NT2/D1 (cell line): Measurements from ENCODE around the gene ADK.
"Not testable (repeated sequence)": the region's sequence is repeated elsewhere in the genome, so short reads cannot be mapped to it uniquely, and the experiment has no call there.

Experiments
- DNase-seq: peaks from one replicate; pipeline ENCODE4 v3.0.0-alpha.2; 2011; ENCODE audit warnings: low read depth, low spot score
- H3K27me3 ChIP-seq: 2 replicates; pipeline ENCODE4 v1.6.0; 2011; ENCODE audit warnings: mild to moderate bottlenecking; ENCODE audit not compliant: insufficient read length, insufficient read depth
- H3K36me3 ChIP-seq: 2 replicates; pipeline ENCODE4 v1.6.1; 2011; ENCODE audit warnings: mild to moderate bottlenecking, low read length, mixed read lengths; ENCODE audit not compliant: insufficient read depth, insufficient read length
- H3K4me1 ChIP-seq: 2 replicates; pipeline ENCODE4 v1.5.1; 2011; ENCODE audit not compliant: insufficient read depth, insufficient read length
- H3K4me3 ChIP-seq: 2 replicates; pipeline ENCODE4 v1.5.1; 2011; ENCODE audit warnings: low read depth; ENCODE audit not compliant: insufficient read length
- H3K9ac ChIP-seq: 2 replicates; pipeline ENCODE4 v1.6.0; 2011; ENCODE audit warnings: low read depth; ENCODE audit not compliant: insufficient read length
- H3K9me3 ChIP-seq: 2 replicates; pipeline ENCODE4 v1.5.1; 2011; ENCODE audit warnings: mild to moderate bottlenecking, low read length; ENCODE audit not compliant: insufficient read depth
- SUZ12 ChIP-seq: IDR thresholded peaks from 2 replicates; pipeline ENCODE4 v1.6.1; 2011; ENCODE audit not compliant: insufficient read length, insufficient read depth; ENCODE audit errors: extremely low read depth
- YY1 ChIP-seq: IDR thresholded peaks from 2 replicates; pipeline ENCODE4 v1.6.1; 2011; ENCODE audit not compliant: insufficient read length, insufficient read depth
- ZNF274 ChIP-seq: IDR thresholded peaks from 2 replicates; pipeline ENCODE4 v1.6.1; 2011; ENCODE audit warnings: mild to moderate bottlenecking, low read depth, low read length

The ADK gene

DNA sequence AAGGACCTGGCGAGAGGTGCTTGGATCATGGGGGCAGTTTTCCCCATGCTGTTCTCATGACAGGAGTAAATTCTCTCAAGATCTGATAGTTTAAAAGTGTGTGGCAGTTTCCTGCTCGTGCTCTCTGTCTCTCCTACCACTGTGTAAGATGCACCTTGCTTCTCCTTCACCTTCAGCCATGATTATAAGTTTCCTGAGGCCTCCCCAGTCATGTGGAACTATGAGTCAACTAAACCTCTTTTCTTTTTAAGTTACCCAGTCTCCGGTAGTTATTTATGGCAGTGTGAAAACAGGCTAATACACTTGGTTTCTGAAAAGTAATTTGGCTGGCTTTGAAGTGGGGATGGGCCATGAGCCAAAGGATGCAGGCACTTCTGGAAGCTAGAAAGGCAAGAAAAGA, 407.4 kb downstream of the ADK start:
- H3K27me3 ChIP-seq = no peaks in the 10 kb centered on the region
- H3K4me3 ChIP-seq = no peak overlapping the region
- H3K9ac ChIP-seq = no peak overlapping the region
- no peaks in the 10 kb centered on the region for H3K36me3 ChIP-seq
- H3K4me1 ChIP-seq = no peaks in the 10 kb centered on the region
- no peak for TF ChIP-seq ZNF274
- TF ChIP-seq YY1 = no peak
- no peaks in the 10 kb centered on the region for H3K9me3 ChIP-seq
- no peak for DNase-seq

DNA sequence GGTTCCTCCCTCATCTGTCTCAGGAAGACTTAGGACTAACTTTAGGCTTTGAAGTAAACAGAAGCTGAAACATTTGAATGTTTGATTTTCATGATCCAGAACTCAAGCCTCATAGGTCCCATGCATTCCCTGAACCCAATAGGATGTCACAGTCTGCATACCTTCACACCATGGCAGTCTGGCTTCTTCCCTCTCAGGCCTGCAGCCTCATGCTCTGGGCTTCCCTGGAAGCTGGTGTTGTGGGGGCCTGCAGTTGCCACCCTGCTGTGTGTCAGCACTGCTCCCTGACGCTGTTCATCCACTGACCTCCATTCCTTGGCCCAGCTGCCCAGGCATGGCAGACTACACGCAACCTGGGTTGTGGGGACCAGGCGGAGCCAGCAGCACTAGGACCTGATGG, 407.9 kb downstream of the ADK start:
- no peaks in the 10 kb centered on the region for H3K4me1 ChIP-seq
- H3K9ac ChIP-seq = no peak overlapping the region
- H3K27me3 ChIP-seq = no peaks in the 10 kb centered on the region
- no peak for TF ChIP-seq ZNF274
- no peak for TF ChIP-seq SUZ12
- no peak for TF ChIP-seq YY1
- no peaks in the 10 kb centered on the region for H3K36me3 ChIP-seq
- DNase-seq = no peak
- H3K9me3 ChIP-seq = no peaks in the 10 kb centered on the region
- H3K4me3 ChIP-seq = no peak overlapping the region

DNA sequence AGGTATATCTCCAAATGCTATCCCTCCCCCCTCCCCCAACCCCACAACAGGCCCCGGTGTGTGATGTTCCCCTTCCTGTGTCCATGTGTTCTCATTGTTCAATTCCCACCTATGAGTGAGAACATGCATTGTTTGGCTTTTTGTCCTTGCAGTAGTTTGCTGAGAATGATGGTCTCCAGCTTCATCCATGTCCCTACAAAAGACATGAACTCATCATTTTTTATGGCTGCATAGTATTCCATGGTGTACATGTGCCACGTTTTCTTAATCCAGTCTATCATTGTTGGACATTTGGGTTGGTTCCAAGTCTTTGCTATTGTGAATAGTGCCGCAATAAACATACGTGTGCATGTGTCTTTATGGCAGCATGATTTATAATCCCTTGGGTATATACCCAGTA, 417.9 kb downstream of the ADK start:
- not testable (repeated sequence) for H3K36me3 ChIP-seq, H3K27me3 ChIP-seq, H3K9ac ChIP-seq, DNase-seq, H3K4me3 ChIP-seq, H3K9me3 ChIP-seq, H3K4me1 ChIP-seq

DNA sequence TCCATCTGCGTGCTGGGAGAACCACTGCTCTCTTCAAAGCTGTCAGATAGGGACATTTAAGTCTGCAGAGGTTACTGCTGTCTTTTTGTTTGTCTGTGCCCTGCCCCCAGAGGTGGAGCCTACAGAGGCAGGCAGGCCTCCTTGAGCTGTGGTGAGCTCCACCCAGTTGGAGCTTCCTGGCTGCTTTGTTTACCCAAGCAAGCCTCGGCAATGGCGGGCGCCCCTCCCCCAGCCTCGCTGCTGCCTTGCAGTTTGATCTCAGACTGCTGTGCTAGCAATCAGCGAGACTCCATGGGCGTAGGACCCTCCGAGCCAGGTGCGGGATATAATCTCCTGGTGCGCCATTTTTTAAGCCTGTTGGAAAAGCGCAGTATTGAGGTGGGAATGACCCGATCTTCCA, 422.5 kb downstream of the ADK start:
- H3K4me1 ChIP-seq, H3K4me3 ChIP-seq, H3K27me3 ChIP-seq, H3K9ac ChIP-seq, DNase-seq, H3K36me3 ChIP-seq: not testable (repeated sequence)
- H3K9me3 ChIP-seq = peaks cover 16% of the 10 kb centered on the region

GRCh38 chr10:74575191-74575720, 424.2 kb downstream of the ADK start:
- no peaks in the 10 kb centered on the region for H3K36me3 ChIP-seq
- no peaks in the 10 kb centered on the region for H3K4me1 ChIP-seq
- H3K9me3 ChIP-seq = peaks cover 16% of the 10 kb centered on the region
- no peaks in the 10 kb centered on the region for H3K27me3 ChIP-seq
- DNase-seq = peak; percentile 75
- H3K4me3 ChIP-seq = no peak overlapping the region
- no peak overlapping the region for H3K9ac ChIP-seq
- TF ChIP-seq YY1 (no peak), SUZ12 (no peak), ZNF274 (no peak)

GRCh38 chr10:74575912-74576311, 424.9 kb downstream of the ADK start:
- DNase-seq = no peak
- Histone ChIP-seq H3K4me1 (no peaks in the 10 kb centered on the region), H3K27me3 (no peaks in the 10 kb centered on the region), H3K4me3 (no peak overlapping the region), H3K36me3 (no peaks in the 10 kb centered on the region), H3K9ac (no peak overlapping the region), H3K9me3 (peaks cover 16% of the 10 kb centered on the region)
- TF ChIP-seq YY1 (no peak), ZNF274 (no peak), SUZ12 (no peak)

DNA sequence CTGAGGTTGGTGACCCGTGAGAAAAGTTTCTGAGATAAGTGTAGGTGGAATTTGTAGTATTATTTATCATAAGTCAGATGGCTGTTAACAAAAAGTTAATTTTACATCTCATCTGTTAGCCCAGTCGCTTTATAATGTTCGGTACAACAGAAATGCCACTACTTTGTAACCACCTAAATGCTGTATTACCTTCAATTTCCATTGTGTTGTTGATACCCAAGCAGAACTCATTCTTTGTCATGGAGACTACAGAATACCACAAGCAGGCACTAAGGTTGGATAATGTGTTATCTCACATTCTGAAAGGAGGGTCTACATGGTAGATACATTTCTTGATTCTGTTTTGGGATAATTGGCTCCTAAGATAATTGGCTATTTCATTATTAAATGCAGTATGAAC, 425.6 kb downstream of the ADK start:
- H3K27me3 ChIP-seq = no peaks in the 10 kb centered on the region
- no peak overlapping the region for H3K9ac ChIP-seq
- no peak for DNase-seq
- H3K36me3 ChIP-seq = no peaks in the 10 kb centered on the region
- H3K4me1 ChIP-seq = no peaks in the 10 kb centered on the region
- TF ChIP-seq SUZ12 (no peak), ZNF274 (no peak), YY1 (no peak)
- peaks cover 16% of the 10 kb centered on the region for H3K9me3 ChIP-seq
- H3K4me3 ChIP-seq = no peak overlapping the region

DNA sequence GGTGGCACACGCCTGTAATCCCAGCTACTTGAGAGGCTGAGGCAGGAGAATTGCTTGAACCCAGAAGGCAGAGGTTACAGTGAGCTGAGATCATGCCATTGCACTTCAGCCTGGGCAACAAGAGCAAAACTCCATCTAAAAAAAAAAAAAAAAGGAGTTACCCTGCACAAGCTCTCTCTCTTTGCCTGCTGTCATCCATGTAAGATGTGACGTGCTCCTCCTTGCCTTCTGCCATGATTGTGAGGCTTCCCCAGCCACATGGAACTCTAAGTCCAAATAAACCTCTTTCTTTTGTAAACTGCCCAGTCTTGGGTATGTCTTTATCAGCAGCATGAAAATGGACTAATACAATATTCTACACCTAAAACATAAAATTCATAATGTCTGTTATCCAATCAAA, 429.4 kb downstream of the ADK start:
- not testable (repeated sequence) for H3K9me3 ChIP-seq, DNase-seq, H3K36me3 ChIP-seq, H3K4me3 ChIP-seq, H3K4me1 ChIP-seq, H3K27me3 ChIP-seq, H3K9ac ChIP-seq
